Neuronal stem cell (in vitro differentiated cells): Measurements from ENCODE around the gene RABGGTA.

Experiments
- DNase-seq: peaks from one replicate; pipeline ENCODE4 v3.0.0-alpha.2; 2013; ENCODE audit warnings: low spot score
- H2AFZ ChIP-seq: one replicate; pipeline ENCODE4 v1.6.1; 2013; ENCODE audit warnings: mild to moderate bottlenecking, low read length, inconsistent platforms
- H2AK5ac ChIP-seq: 2 replicates; pipeline ENCODE4 v1.6.1; 2013; ENCODE audit warnings: low read depth, mild to moderate bottlenecking, inconsistent platforms, low read length, moderate library complexity, mixed read lengths
- H2BK120ac ChIP-seq: 2 replicates; pipeline ENCODE4 v1.6.1; 2013; ENCODE audit warnings: low read depth, mild to moderate bottlenecking, inconsistent platforms, low read length, moderate library complexity, mixed read lengths
- H2BK12ac ChIP-seq: one replicate; pipeline ENCODE4 v1.6.1; 2013; ENCODE audit warnings: low read length, inconsistent platforms
- H2BK15ac ChIP-seq: 2 replicates; pipeline ENCODE4 v1.6.1; 2013; ENCODE audit warnings: mild to moderate bottlenecking, low read length, inconsistent platforms, mixed read lengths
- H2BK5ac ChIP-seq: one replicate; pipeline ENCODE4 v1.6.1; 2013; ENCODE audit warnings: inconsistent platforms, mild to moderate bottlenecking, low read length, moderate library complexity
- H3K14ac ChIP-seq: one replicate; pipeline ENCODE4 v1.6.1; 2013; ENCODE audit warnings: low read length, inconsistent platforms
- H3K18ac ChIP-seq: 2 replicates; pipeline ENCODE4 v1.6.1; 2013; ENCODE audit warnings: low read length, inconsistent platforms
- H3K23ac ChIP-seq: 2 replicates; pipeline ENCODE4 v1.6.1; 2013; ENCODE audit warnings: low read depth, mild to moderate bottlenecking, mixed read lengths, low read length, inconsistent platforms; ENCODE audit not compliant: poor library complexity
- H3K27ac ChIP-seq: replicated peaks from 3 replicates; pipeline ENCODE4 v1.5.1; 2013; ENCODE audit warnings: low read length, inconsistent platforms
- H3K27me3 ChIP-seq, 3 experiments: 2 replicates each; pipeline ENCODE4 v1.6.1; 2013; ENCODE audit warnings: low read length in 3 of 3, mild to moderate bottlenecking in 2 of 3, inconsistent platforms in 1 of 3, low read depth in 1 of 3, mixed read lengths in 1 of 3, moderate library complexity in 1 of 3; ENCODE audit not compliant: control insufficient read depth in 3 of 3, insufficient read depth in 3 of 3
- H3K36me3 ChIP-seq, 2 donors: replicated peaks in 1 of 2; 2 replicates each; pipeline ENCODE4 v1.6.1; 2013; ENCODE audit warnings: low read length in 2 of 2; ENCODE audit not compliant: control insufficient read depth in 2 of 2, insufficient read depth in 2 of 2
- H3K4ac ChIP-seq: 2 replicates; pipeline ENCODE4 v1.6.1; 2013; ENCODE audit warnings: inconsistent platforms, mild to moderate bottlenecking, low read length, moderate library complexity
- H3K4me1 ChIP-seq, 2 donors: 1 replicate in 1 of 2; 2 replicates in 1 of 2; pipeline ENCODE4 v1.6.1; 2013; ENCODE audit warnings: low read length in 2 of 2, low read depth in 1 of 2; ENCODE audit not compliant: control insufficient read depth in 2 of 2, insufficient read depth in 1 of 2
- H3K4me2 ChIP-seq: one replicate; pipeline ENCODE4 v1.6.1; 2013; ENCODE audit warnings: mild to moderate bottlenecking, low read length, inconsistent platforms; ENCODE audit not compliant: insufficient read depth, poor library complexity, severe bottlenecking
- H3K4me3 ChIP-seq, 2 donors: 2 replicates each; pipeline ENCODE4 v1.5.1; 2013; ENCODE audit warnings: low read length in 2 of 2, mild to moderate bottlenecking in 2 of 2, inconsistent platforms in 1 of 2, moderate library complexity in 1 of 2
- H3K79me1 ChIP-seq: one replicate; pipeline ENCODE4 v1.6.1; 2013; ENCODE audit warnings: low read depth, mild to moderate bottlenecking, inconsistent platforms, low read length, moderate library complexity
- H3K9ac ChIP-seq: one replicate; pipeline ENCODE4 v1.6.1; 2013; ENCODE audit warnings: mild to moderate bottlenecking, low read depth, low read length, inconsistent platforms; ENCODE audit not compliant: poor library complexity
- H3K9me3 ChIP-seq, 2 donors: replicated peaks in 1 of 2; 2 replicates each; pipeline versions ENCODE3 to v1.6.1; 2013; ENCODE audit warnings: low read length in 2 of 2, mild to moderate bottlenecking in 2 of 2, inconsistent platforms in 1 of 2, low read depth in 1 of 2, mixed read lengths in 1 of 2, moderate library complexity in 1 of 2; ENCODE audit not compliant: control insufficient read depth in 2 of 2, insufficient read depth in 1 of 2
- H4K8ac ChIP-seq: one replicate; pipeline ENCODE4 v1.6.1; 2013; ENCODE audit warnings: low read depth, mild to moderate bottlenecking, inconsistent platforms, low read length, moderate library complexity
- H4K91ac ChIP-seq: one replicate; pipeline ENCODE4 v1.6.1; 2013; ENCODE audit warnings: low read length, low read depth, mild to moderate bottlenecking, inconsistent platforms; ENCODE audit not compliant: poor library complexity
- WGBS, 2 donors: extraction: QIAGEN DNeasy Blood & Tissue Kit; methylation state at CpG; one replicate each; pipeline ENCODE4 v1.1.7; 2013; ENCODE audit warnings: missing lambda C conversion rate in 2 of 2, mixed read lengths in 1 of 2; ENCODE audit not compliant: insufficient read length in 2 of 2, insufficient replicate concordance in 1 of 2; ENCODE audit errors: extremely low coverage in 2 of 2; 5-methylcytosine and 5-hydroxymethylcytosine counted together

RABGGTA gene

GRCh38 chr14:24307575-24308341 lies 36.4 kb upstream of the RABGGTA start, which contains the start of gene CIDEB:
CIDEB (minus strand) TSS chr14:24307977; CDS start chr14:24307858, 119 bp downstream.
- Histone ChIP-seq H3K36me3 (peaks cover 35 to 77% of the 10 kb centered on the region in 2 donors), H3K27ac (no peak within 1 kb of the TSS), H2BK120ac (no peak within 1 kb of the TSS), H2BK5ac (no peak within 1 kb of the TSS), H3K4ac (no peak within 1 kb of the TSS), H4K8ac (no peak within 1 kb of the TSS), H4K91ac (no peak within 1 kb of the TSS), H2AFZ (no peak within 1 kb of the TSS), H2BK12ac (no peak within 1 kb of the TSS), H3K4me1 (no peaks in the 10 kb centered on the region), H3K23ac (no peak within 1 kb of the TSS), H3K9ac (no peak within 1 kb of the TSS), H3K4me3 (no peak within 1 kb of the TSS), H3K9me3 (no peaks in the 10 kb centered on the region), H2AK5ac (no peak within 1 kb of the TSS), H3K14ac (no peak within 1 kb of the TSS), H3K18ac (no peak within 1 kb of the TSS), H3K4me2 (no peak within 1 kb of the TSS), H3K27me3 (no peaks in the 10 kb centered on the region), H3K79me1 (no peaks in the 10 kb centered on the region), H2BK15ac (no peak within 1 kb of the TSS)
- peak; percentile 53 for DNase-seq
- no CpG with 5 or more reads among the region's 6 CpGs for WGBS, 2 donors

- Histone ChIP-seq H3K4me3 (no peak overlapping the region), H2BK12ac (no peak overlapping the region), H3K23ac (no peak overlapping the region), H2BK5ac (no peak overlapping the region), H2AFZ (no peak overlapping the region), H3K79me1 (no peaks in the 10 kb centered on the region), H3K18ac (no peak overlapping the region), H3K9ac (no peak overlapping the region), H4K8ac (no peak overlapping the region), H3K4me1 (no peaks in the 10 kb centered on the region), H2AK5ac (no peak overlapping the region), H3K9me3 (no peaks in the 10 kb centered on the region), H3K4ac (no peak overlapping the region), H2BK120ac (no peak overlapping the region), H2BK15ac (no peak overlapping the region), H3K14ac (no peak overlapping the region), H3K27me3 (no peaks in the 10 kb centered on the region), H3K36me3 (peaks cover 41 to 83% of the 10 kb centered on the region in 2 donors), H4K91ac (no peak overlapping the region), H3K27ac (no peak overlapping the region), H3K4me2 (no peak overlapping the region)
- WGBS, 2 donors = no CpG with 5 or more reads among the region's 11 CpGs
- DNase-seq = no peak
Measured at GRCh38 chr14:24307156-24307574, 35.8 kb upstream of the RABGGTA start.

- Histone ChIP-seq H3K27ac (no peak overlapping the region), H3K4ac (no peak overlapping the region), H4K8ac (no peak overlapping the region), H2BK5ac (no peak overlapping the region), H3K4me2 (no peak overlapping the region), H3K23ac (no peak overlapping the region), H2BK12ac (no peak overlapping the region), H3K79me1 (peaks cover 7% of the 10 kb centered on the region), H3K4me1 (peaks cover 7 to 9% of the 10 kb centered on the region in 2 donors), H3K18ac (no peak overlapping the region), H3K4me3 (no peak overlapping the region), H3K36me3 (peaks cover 44 to 78% of the 10 kb centered on the region in 2 donors), H2BK120ac (no peak overlapping the region), H2AFZ (no peak overlapping the region), H3K14ac (no peak overlapping the region), H2BK15ac (no peak overlapping the region), H4K91ac (peak overlapping the region; percentile 44), H3K9ac (no peak overlapping the region), H2AK5ac (no peak overlapping the region), H3K9me3 (no peaks in the 10 kb centered on the region), H3K27me3 (no peaks in the 10 kb centered on the region)
- no peak for DNase-seq
- no CpG with 5 or more reads among the region's 11 CpGs for WGBS, 2 donors
Measured at GRCh38 chr14:24304019-24304387, 32.6 kb upstream of the RABGGTA start.

GRCh38 chr14:24300326-24300980 lies 29.1 kb upstream of the RABGGTA start:
- H4K91ac ChIP-seq = no peak overlapping the region
- H3K23ac ChIP-seq = no peak overlapping the region
- no peak overlapping the region for H2BK12ac ChIP-seq
- peak overlapping the region; percentile 88 for H3K4me2 ChIP-seq
- no peak overlapping the region for H3K18ac ChIP-seq
- no peak for DNase-seq
- H3K4me1 ChIP-seq = peaks cover 9 to 11% of the 10 kb centered on the region in 2 donors
- H2AFZ ChIP-seq = peak overlapping the region; percentile 99
- H3K14ac ChIP-seq = no peak overlapping the region
- no peak overlapping the region for H2AK5ac ChIP-seq
- no peak overlapping the region for H3K4ac ChIP-seq
- no peak overlapping the region for H3K27ac ChIP-seq
- no CpG with 5 or more reads among the region's 16 CpGs for WGBS, 2 donors
- peak overlapping the region; percentile 75 for H3K9ac ChIP-seq
- peaks cover 40 to 58% of the 10 kb centered on the region in 2 donors for H3K36me3 ChIP-seq
- peaks cover 7% of the 10 kb centered on the region for H3K79me1 ChIP-seq
- H2BK120ac ChIP-seq = no peak overlapping the region
- no peak overlapping the region for H4K8ac ChIP-seq
- peak overlapping the region; percentile 91 to 98 for H3K4me3 ChIP-seq
- no peaks in the 10 kb centered on the region for H3K9me3 ChIP-seq
- H2BK15ac ChIP-seq = no peak overlapping the region
- H2BK5ac ChIP-seq = no peak overlapping the region
- H3K27me3 ChIP-seq = no peaks in the 10 kb centered on the region
